A673 (cell line): Measurements from ENCODE around the gene KRTAP24-1. TPM values are rescaled to one million over a fixed set of nuclear protein-coding genes. Genes with fewer than 3 reads are reported as not detected.

ENCODE experiments used
- BruUV-seq: library from RNA; stranded (reverse); fragments of 400-500 nt; replicated peaks from 2 replicates; lab custom pipeline; 2021; lab: Mats Ljungman, UMichigan
- CTCF ChIA-PET: fragments of 300-600 bp; sonication (Branson Sonifier 250); formaldehyde crosslinking; loops from one replicate; lab custom pipeline; 2022; ENCODE audit warnings: antibody characterized with exemption; lab: Charles Lee
- POLR2A ChIA-PET: fragments of 300-600 bp; sonication (Branson Sonifier 250); formaldehyde crosslinking; loops from one replicate; lab custom pipeline; 2022; ENCODE audit warnings: antibody characterized with exemption; ENCODE audit not compliant: low non-redundant PET; lab: Charles Lee
- DNase-seq: peaks from one replicate; pipeline ENCODE4 v3.0.0-alpha.2; 2015; ENCODE audit warnings: low spot score
- H3K27ac ChIP-seq: fragments of 200-600 bp; sonication (generic); 2 replicates; pipeline ENCODE4 v1.5.1; 2016; ENCODE audit warnings: mixed run types, low read depth, mild to moderate bottlenecking, mixed read lengths, antibody characterized with exemption, low read length; ENCODE audit not compliant: poor library complexity, severe bottlenecking
- H3K27me3 ChIP-seq: fragments of 200-600 bp; sonication (generic); replicated peaks from 2 replicates; pipeline ENCODE4 v1.6.1; 2017; ENCODE audit warnings: mixed run types, low read depth, mild to moderate bottlenecking, mixed read lengths, antibody characterized with exemption, low read length; ENCODE audit not compliant: insufficient read depth, poor library complexity
- H3K36me3 ChIP-seq: fragments of 200-600 bp; sonication (generic); 2 replicates; pipeline ENCODE4 v1.6.1; 2016; ENCODE audit warnings: mixed run types, mild to moderate bottlenecking, mixed read lengths, antibody characterized with exemption, low read length; ENCODE audit not compliant: insufficient read depth, poor library complexity, severe bottlenecking
- H3K4me1 ChIP-seq: fragments of 200-600 bp; sonication (generic); 2 replicates; pipeline ENCODE4 v1.6.1; 2017; ENCODE audit warnings: mixed run types, mild to moderate bottlenecking, mixed read lengths, antibody characterized with exemption, low read length; ENCODE audit not compliant: insufficient read depth, poor library complexity, severe bottlenecking
- H3K4me3 ChIP-seq: fragments of 200-600 bp; sonication (generic); 2 replicates; pipeline ENCODE4 v1.5.1; 2016; ENCODE audit warnings: low read depth, mixed run types, mild to moderate bottlenecking, mixed read lengths, low read length; ENCODE audit not compliant: poor library complexity, severe bottlenecking
- H3K9me3 ChIP-seq: fragments of 200-600 bp; sonication (generic); 2 replicates; pipeline ENCODE4 v1.6.1; 2016; ENCODE audit warnings: mixed run types, low read depth, mild to moderate bottlenecking, mixed read lengths, antibody characterized with exemption, low read length; ENCODE audit not compliant: poor library complexity, severe bottlenecking
- CTCF ChIP-seq: fragments of 300-800, 200-600 bp; sonication (generic); conservative IDR thresholded peaks from 2 replicates; pipeline ENCODE4 v1.5.1; 2017; ENCODE audit warnings: low read depth, mild to moderate bottlenecking, antibody characterized with exemption, low read length, moderate library complexity, mixed read lengths
- EZH2 ChIP-seq: fragments of 200-600 bp; sonication (generic); IDR thresholded peaks from 2 replicates; pipeline ENCODE4 v1.6.1; 2017; ENCODE audit warnings: borderline replicate concordance, low read depth, mild to moderate bottlenecking, mixed read lengths, antibody characterized with exemption, low read length; ENCODE audit not compliant: poor library complexity, severe bottlenecking
- intact Hi-C: fragments of 100-400 bp; cut with micrococcal nuclease; formaldehyde crosslinking; loops from one replicate; pipeline ENCODE4 v1.10.0; 2022; ENCODE audit not compliant: unreplicated experiment
- total RNA-seq: library from RNA; stranded (reverse); gene quantifications from 2 replicates; pipeline ENCODE4 v1.2.3, GENCODE V29; 2021

The KRTAP24-1 gene
- total RNA-seq, 1 experiment from 2014 or later = not detected

- no TSS peak for BruUV-seq
- no peak for TF ChIP-seq CTCF
- TF ChIP-seq EZH2 = no peak
- intact Hi-C loops = no loop called here
Observed at GRCh38 chr21:30238168-30238567, 44.6 kb downstream of the KRTAP24-1 start.

GRCh38 chr21:30234643-30235042 lies 48.1 kb downstream of the KRTAP24-1 start:
- Histone ChIP-seq H3K27ac (no peak overlapping the region), H3K36me3 (no peaks in the 10 kb centered on the region), H3K9me3 (no peaks in the 10 kb centered on the region), H3K27me3 (no peaks in the 10 kb centered on the region), H3K4me3 (no peak overlapping the region), H3K4me1 (no peaks in the 10 kb centered on the region)
- BruUV-seq = no TSS peak
- POLR2A ChIA-PET = no interaction called here
- TF ChIP-seq CTCF (no peak), EZH2 (no peak)
- intact Hi-C loops = no loop called here
- CTCF ChIA-PET = no interaction called here
- DNase-seq = no peak

More at GRCh38 chr21:30238168-30238567, 44.6 kb downstream of the KRTAP24-1 start:
- no peaks in the 10 kb centered on the region for H3K9me3 ChIP-seq
- ChIA-PET CTCF (no interaction called here), POLR2A (no interaction called here)
- no peaks in the 10 kb centered on the region for H3K4me1 ChIP-seq
- H3K27me3 ChIP-seq = no peaks in the 10 kb centered on the region
- no peak for DNase-seq
- no peak overlapping the region for H3K4me3 ChIP-seq
- no peaks in the 10 kb centered on the region for H3K36me3 ChIP-seq
- no peak overlapping the region for H3K27ac ChIP-seq

GRCh38 chr21:30234050-30234449 lies 48.7 kb downstream of the KRTAP24-1 start:
- H3K9me3 ChIP-seq = no peaks in the 10 kb centered on the region
- no peaks in the 10 kb centered on the region for H3K4me1 ChIP-seq
- H3K27me3 ChIP-seq = no peaks in the 10 kb centered on the region
- DNase-seq = no peak
- no peaks in the 10 kb centered on the region for H3K36me3 ChIP-seq
- ChIA-PET CTCF (no interaction called here), POLR2A (no interaction called here)
- no peak for TF ChIP-seq CTCF
- TF ChIP-seq EZH2 = no peak
- intact Hi-C loops = no loop called here
- H3K27ac ChIP-seq = no peak overlapping the region
- BruUV-seq = no TSS peak
- H3K4me3 ChIP-seq = no peak overlapping the region
